Lower lobe of right lung (tissue), 2 donors: Measurements from ENCODE around the gene ABCC11. TPM values are rescaled to one million over a fixed set of nuclear protein-coding genes. Genes with fewer than 3 reads are reported as not detected.

Source experiments
- ATAC-seq, 2 donors: fragments of 200-7000 bp; cut with Tn5 transposase; one replicate each; pipeline ENCODE4 v1.9.1; 2020 to 2022; ENCODE audit warnings: mild to moderate bottlenecking in 2 of 2, moderate library complexity in 2 of 2
- DNase-seq: peaks from one replicate; pipeline ENCODE4 v3.0.0-alpha.2; 2020
- H3K27ac ChIP-seq: fragments of 200-600 bp; one replicate; pipeline ENCODE4 v1.8.0; 2022
- H3K27me3 ChIP-seq: fragments of 200-600 bp; one replicate; pipeline ENCODE4 v1.8.0; 2022; ENCODE audit warnings: low read depth
- H3K36me3 ChIP-seq: fragments of 200-600 bp; one replicate; pipeline ENCODE4 v1.8.0; 2022; ENCODE audit warnings: mild to moderate bottlenecking
- H3K4me1 ChIP-seq: fragments of 200-600 bp; one replicate; pipeline ENCODE4 v1.8.0; 2022
- H3K4me3 ChIP-seq: fragments of 200-600 bp; one replicate; pipeline ENCODE4 v1.8.0; 2022; ENCODE audit warnings: mild to moderate bottlenecking
- H3K9me3 ChIP-seq: fragments of 200-600 bp; one replicate; pipeline ENCODE4 v1.8.0; 2022
- intact Hi-C: fragments of 100-400 bp; cut with DNase I; formaldehyde crosslinking; loops from one replicate; pipeline ENCODE4 v1.11.0; 2022
- total RNA-seq: library from RNA; stranded (reverse); fragmentation: NEBNext Ultra II Directional; extraction: Animal tissue kit (Norgen Biotek cat#: 25700); gene quantifications from one replicate; pipeline ENCODE4 v1.2.1, GENCODE V29; 2021
- TF ChIP-seq, protein P1 (sequence below): fragments of 200-600 bp; IDR thresholded peaks from one replicate; pipeline ENCODE4 v1.8.0; 2022; ENCODE audit warnings: antibody characterized with exemption, mild to moderate bottlenecking
- donor health status: DM: no; HTN: yes; CAD: no; lungs with severe emphysema.

The ABCC11 gene
- total RNA-seq, 1 donor from 2014 or later: not detected

DNA sequence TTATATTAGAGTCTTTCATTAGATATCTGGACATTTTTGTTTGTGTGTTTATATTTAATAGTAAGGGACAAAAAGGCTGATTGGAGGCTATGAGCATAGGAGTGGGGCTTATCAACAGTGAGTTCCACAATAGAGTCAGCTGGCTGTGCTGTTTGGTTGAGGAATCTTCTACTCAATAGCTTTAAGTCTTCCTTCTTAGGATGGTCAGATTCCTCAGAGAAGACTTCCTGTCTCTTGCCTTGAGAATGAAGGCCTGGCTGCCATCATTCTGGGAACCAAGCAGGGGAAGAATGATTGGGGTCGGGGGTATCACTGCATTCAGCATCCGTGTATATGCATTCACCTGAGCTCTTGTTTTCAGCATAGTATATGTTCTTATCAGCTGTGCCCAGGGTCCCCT is 31.9 kb upstream of the ABCC11 start:
- intact Hi-C loops: no loop called here
- Histone ChIP-seq H3K4me3 (no peak overlapping the region), H3K27me3 (no peaks in the 10 kb centered on the region), H3K9me3 (no peaks in the 10 kb centered on the region), H3K36me3 (peaks cover 17% of the 10 kb centered on the region), H3K27ac (no peak overlapping the region), H3K4me1 (peaks cover 10% of the 10 kb centered on the region)
- ATAC-seq (no peak), DNase-seq (no peak)
- TF ChIP-seq, protein P1, sequence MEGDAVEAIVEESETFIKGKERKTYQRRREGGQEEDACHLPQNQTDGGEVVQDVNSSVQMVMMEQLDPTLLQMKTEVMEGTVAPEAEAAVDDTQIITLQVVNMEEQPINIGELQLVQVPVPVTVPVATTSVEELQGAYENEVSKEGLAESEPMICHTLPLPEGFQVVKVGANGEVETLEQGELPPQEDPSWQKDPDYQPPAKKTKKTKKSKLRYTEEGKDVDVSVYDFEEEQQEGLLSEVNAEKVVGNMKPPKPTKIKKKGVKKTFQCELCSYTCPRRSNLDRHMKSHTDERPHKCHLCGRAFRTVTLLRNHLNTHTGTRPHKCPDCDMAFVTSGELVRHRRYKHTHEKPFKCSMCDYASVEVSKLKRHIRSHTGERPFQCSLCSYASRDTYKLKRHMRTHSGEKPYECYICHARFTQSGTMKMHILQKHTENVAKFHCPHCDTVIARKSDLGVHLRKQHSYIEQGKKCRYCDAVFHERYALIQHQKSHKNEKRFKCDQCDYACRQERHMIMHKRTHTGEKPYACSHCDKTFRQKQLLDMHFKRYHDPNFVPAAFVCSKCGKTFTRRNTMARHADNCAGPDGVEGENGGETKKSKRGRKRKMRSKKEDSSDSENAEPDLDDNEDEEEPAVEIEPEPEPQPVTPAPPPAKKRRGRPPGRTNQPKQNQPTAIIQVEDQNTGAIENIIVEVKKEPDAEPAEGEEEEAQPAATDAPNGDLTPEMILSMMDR: no peak

- Histone ChIP-seq H3K27ac (no peak overlapping the region), H3K4me3 (no peak overlapping the region), H3K27me3 (no peaks in the 10 kb centered on the region), H3K9me3 (no peaks in the 10 kb centered on the region), H3K4me1 (peaks cover 10% of the 10 kb centered on the region), H3K36me3 (peaks cover 21% of the 10 kb centered on the region)
- ATAC-seq (no peak), DNase-seq (no peak)
- intact Hi-C loops: no loop called here
- TF ChIP-seq, protein P1: no peak
Measured at GRCh38 chr16:48277158-48277557, 29.8 kb upstream of the ABCC11 start.

GRCh38 chr16:48276102-48276501 is 28.8 kb upstream of the ABCC11 start:
- H3K9me3 ChIP-seq: no peaks in the 10 kb centered on the region
- peaks cover 26% of the 10 kb centered on the region for H3K36me3 ChIP-seq
- ATAC-seq (no peak), DNase-seq (no peak)
- peaks cover 10% of the 10 kb centered on the region for H3K4me1 ChIP-seq
- TF ChIP-seq, protein P1: no peak
- intact Hi-C loops: no loop called here
- no peaks in the 10 kb centered on the region for H3K27me3 ChIP-seq
- H3K27ac ChIP-seq: no peak overlapping the region
- H3K4me3 ChIP-seq: no peak overlapping the region

DNA sequence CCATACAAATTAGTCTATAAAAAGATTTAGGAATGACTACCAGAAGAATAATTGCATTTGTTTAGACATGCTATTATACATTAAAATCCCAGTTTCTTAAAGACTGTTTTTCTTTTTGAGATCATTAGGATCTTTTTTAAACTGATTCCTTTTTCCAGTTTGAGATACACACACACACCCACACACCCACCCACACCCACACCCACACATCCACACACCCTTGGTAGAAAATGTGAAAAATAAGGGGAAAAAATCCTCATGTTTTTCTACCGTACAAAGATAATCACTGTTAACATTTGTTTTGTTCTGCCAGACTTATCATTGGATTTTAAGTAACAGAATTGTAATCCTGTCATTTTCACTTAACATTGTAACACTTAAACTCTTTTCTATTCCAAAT is 27.1 kb upstream of the ABCC11 start:
- TF ChIP-seq, protein P1: no peak
- no peak for DNase-seq
- Histone ChIP-seq H3K36me3 (peaks cover 42% of the 10 kb centered on the region), H3K4me1 (peaks cover 5% of the 10 kb centered on the region), H3K27ac (no peak overlapping the region), H3K27me3 (no peaks in the 10 kb centered on the region), H3K4me3 (no peak overlapping the region), H3K9me3 (no peaks in the 10 kb centered on the region)
- ATAC-seq: no peak
- intact Hi-C loops: no loop called here

DNA sequence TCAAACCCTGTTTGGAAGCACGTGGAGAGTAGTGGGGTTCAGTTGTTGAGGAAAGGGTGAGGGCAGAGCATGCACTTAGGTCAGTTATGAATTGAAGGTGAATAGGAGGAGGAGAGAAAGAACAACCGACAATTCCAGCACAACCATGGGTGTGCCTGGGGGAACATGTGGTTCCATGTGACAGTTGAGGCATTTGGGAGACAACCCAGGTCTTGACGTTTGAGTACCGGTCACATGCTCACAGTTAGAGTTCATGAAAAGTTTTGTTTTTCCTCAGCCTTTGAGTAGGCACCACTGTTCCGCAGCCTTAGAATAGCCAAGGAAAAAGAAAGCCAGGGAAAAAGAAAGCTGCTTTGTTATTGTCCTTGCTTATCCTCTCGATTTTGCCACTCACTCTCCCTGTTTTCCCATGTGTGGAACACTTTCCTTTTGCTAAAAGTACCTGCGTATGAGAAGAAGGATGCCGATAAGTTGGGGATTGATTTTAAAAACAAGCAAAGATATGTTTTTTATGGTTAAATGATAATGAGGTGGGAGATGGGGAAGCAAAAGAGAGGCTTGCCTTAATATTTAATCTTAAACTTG is 25.6 kb upstream of the ABCC11 start:
- peaks cover 50% of the 10 kb centered on the region for H3K36me3 ChIP-seq
- TF ChIP-seq, protein P1: no peak
- H3K27me3 ChIP-seq: no peaks in the 10 kb centered on the region
- no peak overlapping the region for H3K4me3 ChIP-seq
- H3K9me3 ChIP-seq: no peaks in the 10 kb centered on the region
- DNase-seq (no peak), ATAC-seq (no peak)
- peak overlapping the region; percentile 9 for H3K27ac ChIP-seq
- intact Hi-C loops: no loop called here
- H3K4me1 ChIP-seq: no peaks in the 10 kb centered on the region
